GM12878 (cell line): ENCODE data around the gene C9orf153.

Experiments used
- CBFB ChIP-seq: IDR thresholded peaks from 2 replicates; pipeline ENCODE4 v1.6.1; 2016; ENCODE audit warnings: antibody characterized with exemption, low read depth
- CHD2 ChIP-seq: IDR thresholded peaks from 2 replicates; pipeline ENCODE4 v1.6.1; 2011; ENCODE audit warnings: low read depth, low read length, improper control_type of control experiment, borderline replicate concordance
- POLR2AphosphoS5 ChIP-seq: IDR thresholded peaks from 2 replicates; pipeline ENCODE4 v1.6.1; 2011; ENCODE audit warnings: mild to moderate bottlenecking, low read length, inconsistent platforms
- SIN3A ChIP-seq: IDR thresholded peaks from 2 replicates; pipeline ENCODE4 v1.6.1; 2012; ENCODE audit warnings: low read depth, low read length, improper control_type of control experiment
- SIX5 ChIP-seq: IDR thresholded peaks from 2 replicates; pipeline ENCODE4 v1.6.1; 2011; ENCODE audit warnings: mild to moderate bottlenecking, low read depth, low read length, moderate library complexity; ENCODE audit not compliant: severe bottlenecking
- SREBF2 ChIP-seq: IDR thresholded peaks from 2 replicates; pipeline ENCODE4 v1.6.1; 2012; ENCODE audit warnings: mild to moderate bottlenecking, low read length
- YY1 ChIP-seq: IDR thresholded peaks from 2 replicates; pipeline ENCODE4 v1.6.1; 2011; ENCODE audit warnings: low read depth, mild to moderate bottlenecking, low read length
- ZNF217 ChIP-seq: fragments of 450-650 bp; IDR thresholded peaks from 2 replicates; pipeline ENCODE4 v1.6.1; 2017; ENCODE audit warnings: antibody characterized with exemption, mild to moderate bottlenecking
- ZNF24 ChIP-seq: fragments of 450-650 bp; IDR thresholded peaks from 2 replicates; pipeline ENCODE4 v1.6.1; 2017; ENCODE audit warnings: antibody characterized with exemption, mild to moderate bottlenecking
- TF ChIP-seq, protein P1 (sequence below): IDR thresholded peaks from 2 replicates; pipeline ENCODE4 v1.6.1; 2011; ENCODE audit warnings: low read depth, low read length, improper control_type of control experiment, borderline replicate concordance
- TF ChIP-seq, protein P2 (sequence below), 3 experiments: IDR thresholded peaks in 2 of 3; conservative IDR thresholded peaks in 1 of 3; 2 replicates each; pipeline ENCODE4 v1.5.1; 2011; ENCODE audit warnings: low read depth in 3 of 3, low read length in 3 of 3, mild to moderate bottlenecking in 3 of 3, control low read depth in 2 of 3, moderate library complexity in 2 of 3, inconsistent platforms in 1 of 3, mixed read lengths in 1 of 3; ENCODE audit not compliant: control insufficient read depth in 2 of 3, insufficient read depth in 1 of 3; ENCODE audit errors: extremely low read depth in 1 of 3

DNA sequence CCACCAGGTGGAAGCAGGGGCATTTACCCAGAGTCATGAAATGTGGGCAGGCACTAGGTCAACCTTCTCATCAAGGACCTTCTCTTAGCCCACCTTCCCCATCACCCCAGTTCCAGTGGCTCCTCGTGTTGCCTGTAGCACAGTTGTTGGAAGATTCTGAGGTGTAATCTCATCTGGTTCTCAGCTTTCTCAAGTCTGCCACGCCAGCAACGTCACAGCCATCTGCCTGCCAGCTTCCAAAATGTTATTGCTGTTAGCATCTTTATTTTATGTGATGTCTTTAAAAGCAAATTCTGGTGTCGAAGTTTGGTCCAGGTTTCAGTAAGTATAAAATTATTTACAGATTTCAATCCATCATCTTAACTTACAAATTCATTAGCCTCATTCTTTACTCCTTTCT is 10.7 kb downstream of the C9orf153 start:
- TF ChIP-seq, protein P1, sequence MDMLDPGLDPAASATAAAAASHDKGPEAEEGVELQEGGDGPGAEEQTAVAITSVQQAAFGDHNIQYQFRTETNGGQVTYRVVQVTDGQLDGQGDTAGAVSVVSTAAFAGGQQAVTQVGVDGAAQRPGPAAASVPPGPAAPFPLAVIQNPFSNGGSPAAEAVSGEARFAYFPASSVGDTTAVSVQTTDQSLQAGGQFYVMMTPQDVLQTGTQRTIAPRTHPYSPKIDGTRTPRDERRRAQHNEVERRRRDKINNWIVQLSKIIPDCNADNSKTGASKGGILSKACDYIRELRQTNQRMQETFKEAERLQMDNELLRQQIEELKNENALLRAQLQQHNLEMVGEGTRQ, result no peak
- TF ChIP-seq, protein P2, sequence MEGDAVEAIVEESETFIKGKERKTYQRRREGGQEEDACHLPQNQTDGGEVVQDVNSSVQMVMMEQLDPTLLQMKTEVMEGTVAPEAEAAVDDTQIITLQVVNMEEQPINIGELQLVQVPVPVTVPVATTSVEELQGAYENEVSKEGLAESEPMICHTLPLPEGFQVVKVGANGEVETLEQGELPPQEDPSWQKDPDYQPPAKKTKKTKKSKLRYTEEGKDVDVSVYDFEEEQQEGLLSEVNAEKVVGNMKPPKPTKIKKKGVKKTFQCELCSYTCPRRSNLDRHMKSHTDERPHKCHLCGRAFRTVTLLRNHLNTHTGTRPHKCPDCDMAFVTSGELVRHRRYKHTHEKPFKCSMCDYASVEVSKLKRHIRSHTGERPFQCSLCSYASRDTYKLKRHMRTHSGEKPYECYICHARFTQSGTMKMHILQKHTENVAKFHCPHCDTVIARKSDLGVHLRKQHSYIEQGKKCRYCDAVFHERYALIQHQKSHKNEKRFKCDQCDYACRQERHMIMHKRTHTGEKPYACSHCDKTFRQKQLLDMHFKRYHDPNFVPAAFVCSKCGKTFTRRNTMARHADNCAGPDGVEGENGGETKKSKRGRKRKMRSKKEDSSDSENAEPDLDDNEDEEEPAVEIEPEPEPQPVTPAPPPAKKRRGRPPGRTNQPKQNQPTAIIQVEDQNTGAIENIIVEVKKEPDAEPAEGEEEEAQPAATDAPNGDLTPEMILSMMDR (IDR thresholded peaks at IDR 0.05 in 2 of 3, conservative IDR thresholded peaks at IDR 0.05 in 1 of 3; ENCODE audit: control insufficient read depth in 2 of 3, extremely low read depth in 1 of 3, insufficient read depth in 1 of 3, low read depth in 3 of 3, low read length in 3 of 3), result no peak
- no peak for TF ChIP-seq YY1
- TF ChIP-seq CHD2, result no peak
- no peak for TF ChIP-seq CBFB
- no peak for TF ChIP-seq ZNF24
- no peak for TF ChIP-seq ZNF217
- TF ChIP-seq SIN3A, result no peak
- no peak for TF ChIP-seq SIX5
- TF ChIP-seq POLR2AphosphoS5, result no peak
- no peak for TF ChIP-seq SREBF2
